SHP77 (cell line): ENCODE data around the gene DAPK1.
A peak's percentile ranks its signal among the peaks of the same experiment; 100 is the strongest.

Experiments used
- DNase-seq, 2 experiments: peaks; one replicate each; lab custom pipeline; 2025; lab: John Stamatoyannopoulos, UW

Gene DAPK1

GRCh38 chr9:87668722-87669121, 171.1 kb downstream of the DAPK1 start:
- DNase-seq = no peak

- DNase-seq = no peak
Observed at GRCh38 chr9:87670572-87671264, 173.1 kb downstream of the DAPK1 start.

GRCh38 chr9:87671478-87671877, 173.8 kb downstream of the DAPK1 start:
- DNase-seq = no peak

- no peak for DNase-seq
Observed at GRCh38 chr9:87671925-87672324, 174.3 kb downstream of the DAPK1 start.

GRCh38 chr9:87672586-87672985, 174.9 kb downstream of the DAPK1 start:
- DNase-seq = no peak

- DNase-seq = no peak
Observed at GRCh38 chr9:87673446-87674120, 175.9 kb downstream of the DAPK1 start.

GRCh38 chr9:87674565-87675299, 177.1 kb downstream of the DAPK1 start:
- no peak for DNase-seq

- DNase-seq = no peak
Observed at GRCh38 chr9:87675906-87676515, 178.3 kb downstream of the DAPK1 start.

- no peak for DNase-seq
Observed at GRCh38 chr9:87676976-87677775, 179.5 kb downstream of the DAPK1 start.

- DNase-seq = no peak
Observed at GRCh38 chr9:87677776-87678587, 180.3 kb downstream of the DAPK1 start.

GRCh38 chr9:87678650-87679355, 181.1 kb downstream of the DAPK1 start:
- DNase-seq = peak; percentile 36 to 45

- DNase-seq = no peak
Observed at GRCh38 chr9:87681271-87682061, 183.8 kb downstream of the DAPK1 start.

- DNase-seq = no peak
Observed at GRCh38 chr9:87682085-87682484, 184.4 kb downstream of the DAPK1 start.

- DNase-seq = no peak
Observed at GRCh38 chr9:87682618-87683017, 185.0 kb downstream of the DAPK1 start.

- DNase-seq = no peak
Observed at GRCh38 chr9:87683751-87684626, 186.3 kb downstream of the DAPK1 start.

GRCh38 chr9:87684627-87685219, 187.1 kb downstream of the DAPK1 start:
- DNase-seq = peak; percentile 23 to 30

GRCh38 chr9:87685441-87685840, 187.8 kb downstream of the DAPK1 start:
- no peak for DNase-seq
